DND-41 (cell line): ENCODE data around the gene CDC20.

Experiments
- EZH2 ChIP-seq: IDR thresholded peaks from 3 replicates; pipeline ENCODE4 v1.6.1; 2012; ENCODE audit warnings: borderline replicate concordance, low read depth, mild to moderate bottlenecking, moderate library complexity, low read length, inconsistent platforms; ENCODE audit not compliant: severe bottlenecking
- TF ChIP-seq, protein P1 (sequence below): IDR thresholded peaks from 2 replicates; pipeline ENCODE4 v1.5.1; 2012; ENCODE audit warnings: borderline replicate concordance, low read length, moderate library complexity, mild to moderate bottlenecking; ENCODE audit not compliant: poor library complexity, severe bottlenecking; ENCODE audit errors: extremely low read depth

DNA sequence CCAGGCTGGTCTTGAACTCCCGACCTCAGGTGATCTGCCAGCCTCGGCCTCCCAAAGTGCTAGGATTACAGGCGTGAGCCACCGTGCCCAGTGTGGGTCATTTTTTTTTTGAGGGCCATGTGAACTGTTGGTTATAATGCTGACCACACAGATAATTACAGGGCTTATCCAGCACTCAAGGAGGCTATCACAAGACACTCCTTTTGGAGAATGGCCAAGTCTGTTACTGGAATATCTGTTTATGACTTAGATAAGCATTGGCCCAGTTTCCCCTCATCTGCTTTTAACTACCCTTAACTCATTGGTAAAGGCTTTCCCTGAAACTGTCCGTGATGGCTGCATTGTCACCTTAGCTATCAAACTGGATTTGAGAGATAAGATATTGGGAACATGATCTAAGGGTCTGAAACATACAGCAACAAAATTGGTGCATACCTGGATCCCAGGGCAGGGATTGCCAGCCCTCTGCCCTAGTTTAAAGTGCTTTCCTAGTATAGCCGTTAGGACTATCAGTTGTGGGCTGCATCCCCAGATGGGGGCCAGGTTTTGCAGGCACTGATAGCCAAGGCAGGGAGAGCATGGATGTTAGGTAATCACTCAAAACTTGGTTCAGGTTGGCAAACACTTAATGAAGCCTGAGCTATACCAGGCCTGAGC lies 46.6 kb downstream of the CDC20 start:
- no peak for TF ChIP-seq EZH2
- TF ChIP-seq, protein P1, sequence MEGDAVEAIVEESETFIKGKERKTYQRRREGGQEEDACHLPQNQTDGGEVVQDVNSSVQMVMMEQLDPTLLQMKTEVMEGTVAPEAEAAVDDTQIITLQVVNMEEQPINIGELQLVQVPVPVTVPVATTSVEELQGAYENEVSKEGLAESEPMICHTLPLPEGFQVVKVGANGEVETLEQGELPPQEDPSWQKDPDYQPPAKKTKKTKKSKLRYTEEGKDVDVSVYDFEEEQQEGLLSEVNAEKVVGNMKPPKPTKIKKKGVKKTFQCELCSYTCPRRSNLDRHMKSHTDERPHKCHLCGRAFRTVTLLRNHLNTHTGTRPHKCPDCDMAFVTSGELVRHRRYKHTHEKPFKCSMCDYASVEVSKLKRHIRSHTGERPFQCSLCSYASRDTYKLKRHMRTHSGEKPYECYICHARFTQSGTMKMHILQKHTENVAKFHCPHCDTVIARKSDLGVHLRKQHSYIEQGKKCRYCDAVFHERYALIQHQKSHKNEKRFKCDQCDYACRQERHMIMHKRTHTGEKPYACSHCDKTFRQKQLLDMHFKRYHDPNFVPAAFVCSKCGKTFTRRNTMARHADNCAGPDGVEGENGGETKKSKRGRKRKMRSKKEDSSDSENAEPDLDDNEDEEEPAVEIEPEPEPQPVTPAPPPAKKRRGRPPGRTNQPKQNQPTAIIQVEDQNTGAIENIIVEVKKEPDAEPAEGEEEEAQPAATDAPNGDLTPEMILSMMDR = no peak
